Kidney tubule cell (primary cell): ENCODE data around the gene SPATA7.

Experiments used
- DNase-seq: peaks from one replicate; pipeline ENCODE4 v3.0.0-alpha.2; 2018; ENCODE audit warnings: low spot score

SPATA7 gene

GRCh38 chr14:88417594-88417993 lies 32.1 kb downstream of the SPATA7 start:
- DNase-seq, result no peak

GRCh38 chr14:88420187-88420586 lies 34.7 kb downstream of the SPATA7 start:
- no peak for DNase-seq

GRCh38 chr14:88421286-88421685 lies 35.8 kb downstream of the SPATA7 start:
- DNase-seq, result no peak

DNA sequence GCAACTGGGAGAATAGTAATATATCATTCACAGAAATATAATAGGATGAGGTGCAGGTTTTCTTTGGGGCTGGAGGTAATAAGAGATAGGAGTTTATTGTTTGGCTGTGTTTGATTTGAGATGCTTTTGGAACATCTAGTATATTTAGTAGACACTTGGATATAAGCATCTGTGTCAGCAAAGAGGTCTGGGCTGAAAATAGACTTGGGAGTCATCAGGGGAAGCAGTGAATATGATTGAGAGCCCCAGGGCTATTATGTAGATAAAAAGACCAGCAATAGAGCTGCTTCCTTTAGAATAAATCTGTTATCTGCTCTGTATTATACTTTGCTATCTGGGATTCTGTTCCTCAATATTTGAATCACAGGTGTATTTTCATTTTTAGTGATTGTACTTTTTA lies 36.6 kb downstream of the SPATA7 start:
- no peak for DNase-seq

DNA sequence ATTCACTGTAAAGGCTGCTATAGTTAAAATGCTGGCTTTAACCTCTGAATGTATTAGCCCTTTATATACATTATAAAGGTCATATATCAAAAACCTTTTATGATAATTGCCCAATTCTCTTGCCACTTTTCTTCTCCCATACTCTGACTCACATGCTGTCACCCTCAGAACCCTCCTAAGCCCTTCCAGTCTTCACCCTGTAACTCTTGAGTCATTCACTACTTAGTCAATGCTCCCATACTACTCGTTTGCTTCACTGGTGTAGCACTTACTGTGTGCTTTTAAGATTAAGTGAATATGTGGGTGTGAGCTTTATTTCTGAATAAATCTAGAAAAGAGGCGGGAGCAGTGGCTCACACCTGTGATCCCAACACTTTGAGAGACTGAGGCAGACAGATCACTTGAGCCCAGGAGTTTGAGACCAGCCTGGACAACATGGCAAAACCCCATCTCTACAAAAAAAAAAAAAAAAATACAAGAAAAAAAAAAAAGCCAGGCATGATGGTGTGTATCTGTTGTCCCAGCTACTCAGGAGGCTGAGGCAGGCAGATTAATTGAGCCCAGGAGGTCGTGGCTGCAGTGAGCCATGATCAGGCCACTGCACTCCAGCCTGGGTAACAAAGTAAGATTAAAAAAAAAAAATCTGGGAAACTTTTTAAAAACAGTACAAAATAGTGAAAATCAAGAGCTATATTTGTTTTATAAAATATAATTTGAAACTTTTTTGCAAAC lies 37.6 kb downstream of the SPATA7 start:
- peak; percentile 76 for DNase-seq

- DNase-seq, result no peak
These were observed 39.1 kb downstream of the SPATA7 start for GRCh38 chr14:88424573-88424972.

DNA sequence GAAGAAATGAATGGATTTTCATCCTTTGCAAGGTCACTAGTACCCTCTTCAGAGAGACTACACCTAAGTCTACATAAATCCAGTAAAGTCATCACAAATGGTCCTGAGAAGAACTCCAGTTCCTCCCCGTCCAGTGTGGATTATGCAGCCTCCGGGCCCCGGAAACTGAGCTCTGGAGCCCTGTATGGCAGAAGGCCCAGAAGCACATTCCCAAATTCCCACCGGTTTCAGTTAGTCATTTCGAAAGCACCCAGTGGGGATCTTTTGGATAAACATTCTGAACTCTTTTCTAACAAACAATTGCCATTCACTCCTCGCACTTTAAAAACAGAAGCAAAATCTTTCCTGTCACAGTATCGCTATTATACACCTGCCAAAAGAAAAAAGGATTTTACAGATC lies 40.8 kb downstream of the SPATA7 start:
- DNase-seq, result no peak

DNA sequence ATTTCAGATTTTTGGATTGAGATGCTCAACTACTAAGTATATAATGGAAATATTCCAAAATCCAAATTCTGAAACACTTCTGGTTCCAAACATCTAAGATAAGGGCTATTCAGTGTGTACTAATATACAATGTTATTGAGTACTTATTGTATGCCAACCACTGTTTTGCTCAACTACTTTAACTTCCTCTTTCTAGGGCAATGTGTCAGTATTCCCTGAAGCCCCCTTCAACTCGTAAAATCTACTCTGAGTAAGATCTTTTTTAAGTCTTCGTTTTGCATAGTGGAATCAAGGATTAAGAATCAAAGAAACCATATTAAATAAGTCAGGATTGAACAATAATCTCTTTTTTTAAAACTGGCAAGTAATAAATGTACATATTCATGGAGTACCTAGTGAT lies 45.5 kb downstream of the SPATA7 start:
- no peak for DNase-seq

DNA sequence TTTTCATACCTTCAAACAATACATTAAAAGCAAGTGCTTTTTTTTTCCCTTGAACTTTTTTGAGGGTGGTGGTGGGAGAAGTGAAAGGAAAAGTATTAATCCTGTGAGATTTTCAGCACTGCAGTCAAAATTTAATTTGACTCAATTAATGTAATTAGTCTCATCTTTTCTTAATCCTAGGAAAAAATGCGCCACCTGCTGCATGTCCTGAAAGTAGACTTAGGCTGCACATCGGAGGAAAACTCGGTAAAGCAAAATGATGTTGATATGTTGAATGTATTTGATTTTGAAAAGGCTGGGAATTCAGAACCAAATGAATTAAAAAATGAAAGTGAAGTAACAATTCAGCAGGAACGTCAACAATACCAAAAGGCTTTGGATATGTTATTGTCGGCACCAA lies 52.2 kb downstream of the SPATA7 start:
- no peak for DNase-seq

- DNase-seq, result no peak
These were observed 53.6 kb downstream of the SPATA7 start for GRCh38 chr14:88439088-88439487.

DNA sequence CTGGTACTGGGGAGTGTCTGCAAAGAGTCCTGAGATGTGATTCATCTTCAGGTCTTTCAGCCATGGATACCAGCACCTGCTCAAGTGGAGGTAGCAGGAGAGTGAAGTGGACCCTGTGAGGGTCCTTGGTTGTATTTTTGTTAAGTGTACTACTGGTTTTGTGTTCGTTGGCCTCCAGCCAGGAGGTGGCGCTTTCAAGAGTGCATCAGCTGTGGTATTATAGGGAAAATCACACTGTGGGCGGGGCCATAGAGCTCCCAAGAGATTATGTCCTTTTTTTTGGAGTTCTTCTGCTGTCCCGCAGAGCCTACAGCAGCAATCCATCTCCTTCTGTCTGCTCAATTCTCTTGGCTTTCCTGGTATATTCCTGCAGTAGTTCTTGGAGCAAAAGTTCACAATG lies 66.8 kb downstream of the SPATA7 start:
- DNase-seq, result no peak

GRCh38 chr14:88454886-88455285 lies 69.4 kb downstream of the SPATA7 start:
- no peak for DNase-seq

DNA sequence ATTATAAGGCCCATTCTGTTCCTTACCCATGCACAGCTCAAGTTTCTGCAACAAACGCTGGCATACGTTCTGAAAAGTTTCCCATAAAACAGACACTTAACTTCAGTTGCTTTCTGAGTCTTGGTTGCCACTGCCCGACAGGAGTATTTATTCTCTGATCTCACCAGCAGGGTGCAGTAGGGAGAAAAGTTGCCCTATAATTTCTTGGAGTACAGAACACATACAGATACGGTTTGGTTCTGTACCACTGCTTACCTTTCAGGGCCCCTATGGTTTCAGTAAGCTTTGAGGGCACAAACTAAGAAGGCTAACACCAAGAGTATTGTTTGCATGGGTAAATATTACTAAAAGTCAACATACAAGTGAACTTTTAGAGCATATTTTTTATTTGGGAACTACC lies 77.9 kb downstream of the SPATA7 start:
- peak; percentile 35 for DNase-seq

GRCh38 chr14:88468406-88468805 lies 82.9 kb downstream of the SPATA7 start:
- peak; percentile 10 for DNase-seq

- peak; percentile 21 for DNase-seq
These were observed 85.3 kb downstream of the SPATA7 start for GRCh38 chr14:88470542-88471440.

GRCh38 chr14:88473791-88474190 lies 88.3 kb downstream of the SPATA7 start:
- no peak for DNase-seq

- no peak for DNase-seq
These were observed 90.8 kb downstream of the SPATA7 start for GRCh38 chr14:88476214-88476774.

GRCh38 chr14:88476825-88477224 lies 91.4 kb downstream of the SPATA7 start:
- DNase-seq, result no peak

DNA sequence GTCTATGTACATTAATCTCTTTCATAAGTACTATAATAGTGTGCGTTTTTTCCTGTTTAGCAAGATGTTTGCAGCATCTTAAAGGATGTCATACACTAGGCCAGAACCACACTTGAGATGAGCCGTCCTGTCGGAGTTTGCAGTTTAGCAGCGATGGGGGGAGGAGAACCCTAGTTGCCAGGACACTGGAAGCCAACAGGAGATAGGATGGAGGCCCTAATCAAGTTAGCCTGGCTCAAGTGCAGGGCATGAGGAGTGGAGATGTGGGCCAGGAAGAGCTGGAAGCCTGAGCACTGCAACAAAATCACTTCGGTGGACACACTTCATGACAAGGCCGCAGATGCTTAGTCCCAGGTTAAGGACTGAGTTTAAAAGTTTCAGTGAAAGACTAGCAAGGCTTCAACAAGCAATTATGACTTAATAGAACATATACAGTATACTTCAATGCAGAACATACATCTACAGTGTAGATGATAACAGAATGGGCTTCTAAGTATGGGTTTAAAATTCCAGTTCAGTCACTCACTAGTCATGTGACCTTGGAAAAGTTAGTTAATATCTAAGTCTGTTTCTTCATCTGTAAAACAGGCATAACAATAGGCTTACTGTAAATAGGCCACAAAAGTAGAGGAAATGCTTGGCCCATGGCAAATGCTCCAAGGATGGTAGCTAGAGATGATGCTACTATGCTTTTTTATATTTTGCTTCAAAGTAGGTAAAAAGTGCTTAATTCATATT lies 92.2 kb downstream of the SPATA7 start:
- peak; percentile 22 for DNase-seq

GRCh38 chr14:88478931-88479330 lies 93.5 kb downstream of the SPATA7 start:
- DNase-seq, result no peak

- DNase-seq, result no peak
These were observed 94.1 kb downstream of the SPATA7 start for GRCh38 chr14:88479574-88479987.

GRCh38 chr14:88481059-88481458 lies 95.6 kb downstream of the SPATA7 start:
- DNase-seq, result no peak
